Astrocyte (in vitro differentiated cells and primary cell): ENCODE data around the gene HAUS3. TPM values are rescaled to one million over a fixed set of nuclear protein-coding genes. Genes with fewer than 3 reads are reported as not detected.

Experiments
- DNase-seq: peaks from one replicate; pipeline ENCODE4 v3.0.0-alpha.2; 2010; ENCODE audit warnings: low read depth
- FAIRE-seq: peaks from 2 replicates; lab custom pipeline; 2011; peaks lifted over from hg19 to GRCh38; lab: Jason Lieb, UNC
- H2AFZ ChIP-seq: 2 replicates; pipeline ENCODE4 v1.6.0; 2012; ENCODE audit warnings: low read depth, low read length, inconsistent platforms
- H3K27ac ChIP-seq: 2 replicates; pipeline ENCODE4 v1.5.1; 2011; ENCODE audit warnings: low read depth, low read length, inconsistent platforms
- H3K27me3 ChIP-seq: 2 replicates; pipeline ENCODE4 v1.6.0; 2011; ENCODE audit warnings: low read length, inconsistent platforms; ENCODE audit not compliant: insufficient read depth
- H3K36me3 ChIP-seq: 2 replicates; pipeline ENCODE4 v1.5.1; 2011; ENCODE audit warnings: low read length, inconsistent platforms; ENCODE audit not compliant: insufficient read depth
- H3K4me1 ChIP-seq: 2 replicates; pipeline ENCODE4 v1.5.1; 2011; ENCODE audit warnings: low read length, inconsistent platforms; ENCODE audit not compliant: insufficient read depth
- H3K4me2 ChIP-seq: 2 replicates; pipeline ENCODE4 v1.6.0; 2012; ENCODE audit warnings: low read length, inconsistent platforms
- H3K4me3 ChIP-seq: 2 replicates; pipeline ENCODE4 v1.5.1; 2011; ENCODE audit warnings: low read depth, mild to moderate bottlenecking, low read length, inconsistent platforms; ENCODE audit not compliant: insufficient read depth
- H3K79me2 ChIP-seq: 2 replicates; pipeline ENCODE4 v1.6.0; 2012; ENCODE audit warnings: mild to moderate bottlenecking, low read length, inconsistent platforms; ENCODE audit not compliant: insufficient read depth
- H3K9ac ChIP-seq: 2 replicates; pipeline ENCODE4 v1.6.0; 2012; ENCODE audit warnings: mild to moderate bottlenecking, low read length, inconsistent platforms
- H3K9me3 ChIP-seq: 2 replicates; pipeline ENCODE4 v1.5.1; 2012; ENCODE audit warnings: low read depth, mild to moderate bottlenecking, low read length, inconsistent platforms; ENCODE audit not compliant: insufficient read depth
- H4K20me1 ChIP-seq: 2 replicates; pipeline ENCODE4 v1.6.0; 2012; ENCODE audit warnings: low read length, inconsistent platforms; ENCODE audit not compliant: insufficient read depth
- H3K27ac Mint-ChIP-seq: one replicate; pipeline ENCODE4 v1.8.0; 2021; ENCODE audit warnings: mild to moderate bottlenecking, mixed read lengths; ENCODE audit not compliant: unreplicated experiment
- H3K27me3 Mint-ChIP-seq: one replicate; pipeline ENCODE4 v1.8.0; 2021; ENCODE audit warnings: low read depth, mixed read lengths; ENCODE audit not compliant: unreplicated experiment
- H3K36me3 Mint-ChIP-seq: one replicate; pipeline ENCODE4 v1.8.0; 2021; ENCODE audit warnings: low read depth, mixed read lengths; ENCODE audit not compliant: unreplicated experiment
- H3K4me1 Mint-ChIP-seq: one replicate; pipeline ENCODE4 v1.8.0; 2021; ENCODE audit warnings: low read depth, mixed read lengths; ENCODE audit not compliant: unreplicated experiment
- H3K4me3 Mint-ChIP-seq: one replicate; pipeline ENCODE4 v1.8.0; 2021; ENCODE audit warnings: mild to moderate bottlenecking, moderate library complexity, mixed read lengths; ENCODE audit not compliant: unreplicated experiment
- H3K9me3 Mint-ChIP-seq: one replicate; pipeline ENCODE4 v1.8.0; 2021; ENCODE audit warnings: mild to moderate bottlenecking, mixed read lengths; ENCODE audit not compliant: unreplicated experiment
- CTCF ChIP-seq: IDR thresholded peaks from 2 replicates; pipeline ENCODE4 v1.5.1; 2011; ENCODE audit warnings: low read depth, mild to moderate bottlenecking, inconsistent platforms, low read length, moderate library complexity; ENCODE audit not compliant: insufficient read depth
- EZH2 ChIP-seq: IDR thresholded peaks from 2 replicates; pipeline ENCODE4 v1.6.1; 2012; ENCODE audit warnings: mild to moderate bottlenecking, low read length, inconsistent platforms; ENCODE audit not compliant: insufficient read depth
- total RNA-seq: library from RNA; stranded (reverse); gene quantifications from 2 replicates; pipeline ENCODE4 v1.2.1, GENCODE V29; 2021

The HAUS3 gene
- total RNA-seq, 1 donor from 2014 or later = 10.7 TPM

GRCh38 chr4:2284934-2285612, 43.2 kb upstream of the HAUS3 start:
- peak overlapping the region; percentile 63 for H2AFZ ChIP-seq
- H3K9me3 ChIP-seq = no peaks in the 10 kb centered on the region
- H3K27ac ChIP-seq = no peak overlapping the region
- H3K27ac Mint-ChIP-seq = no peak overlapping the region
- DNase-seq (peak; percentile 62), FAIRE-seq (peak; percentile 56)
- H3K36me3 ChIP-seq = no peaks in the 10 kb centered on the region
- peaks cover 3% of the 10 kb centered on the region for H3K27me3 ChIP-seq
- H3K4me2 ChIP-seq = peak overlapping the region; percentile 56
- peaks cover 11% of the 10 kb centered on the region for H3K4me1 ChIP-seq
- H3K4me1 Mint-ChIP-seq = peaks cover 5% of the 10 kb centered on the region
- H3K4me3 ChIP-seq = no peak overlapping the region
- H3K27me3 Mint-ChIP-seq = peaks cover 22% of the 10 kb centered on the region
- H3K9ac ChIP-seq = no peak overlapping the region
- no peak for TF ChIP-seq CTCF
- no peak for TF ChIP-seq EZH2
- no peaks in the 10 kb centered on the region for H3K36me3 Mint-ChIP-seq
- H3K4me3 Mint-ChIP-seq = no peak overlapping the region
- no peaks in the 10 kb centered on the region for H3K9me3 Mint-ChIP-seq
- no peaks in the 10 kb centered on the region for H3K79me2 ChIP-seq
- no peaks in the 10 kb centered on the region for H4K20me1 ChIP-seq

- Histone ChIP-seq H3K79me2 (no peaks in the 10 kb centered on the region), H3K36me3 (no peaks in the 10 kb centered on the region), H4K20me1 (no peaks in the 10 kb centered on the region), H3K4me3 (no peak overlapping the region), H3K4me1 (peaks cover 11% of the 10 kb centered on the region), H3K4me2 (no peak overlapping the region), H3K27ac (no peak overlapping the region), H3K9me3 (no peaks in the 10 kb centered on the region), H3K9ac (no peak overlapping the region), H3K27me3 (peaks cover 3% of the 10 kb centered on the region), H2AFZ (no peak overlapping the region)
- H3K27ac Mint-ChIP-seq = no peak overlapping the region
- no peak for FAIRE-seq
- TF ChIP-seq CTCF (no peak), EZH2 (no peak)
- H3K27me3 Mint-ChIP-seq = peaks cover 27% of the 10 kb centered on the region
- DNase-seq = no peak
- no peaks in the 10 kb centered on the region for H3K36me3 Mint-ChIP-seq
- H3K4me1 Mint-ChIP-seq = peaks cover 5% of the 10 kb centered on the region
- H3K4me3 Mint-ChIP-seq = no peak overlapping the region
- no peaks in the 10 kb centered on the region for H3K9me3 Mint-ChIP-seq
Measured at GRCh38 chr4:2284161-2284933, 42.4 kb upstream of the HAUS3 start.
